Measurements from ENCODE around the gene TSC22D4.

DNA sequence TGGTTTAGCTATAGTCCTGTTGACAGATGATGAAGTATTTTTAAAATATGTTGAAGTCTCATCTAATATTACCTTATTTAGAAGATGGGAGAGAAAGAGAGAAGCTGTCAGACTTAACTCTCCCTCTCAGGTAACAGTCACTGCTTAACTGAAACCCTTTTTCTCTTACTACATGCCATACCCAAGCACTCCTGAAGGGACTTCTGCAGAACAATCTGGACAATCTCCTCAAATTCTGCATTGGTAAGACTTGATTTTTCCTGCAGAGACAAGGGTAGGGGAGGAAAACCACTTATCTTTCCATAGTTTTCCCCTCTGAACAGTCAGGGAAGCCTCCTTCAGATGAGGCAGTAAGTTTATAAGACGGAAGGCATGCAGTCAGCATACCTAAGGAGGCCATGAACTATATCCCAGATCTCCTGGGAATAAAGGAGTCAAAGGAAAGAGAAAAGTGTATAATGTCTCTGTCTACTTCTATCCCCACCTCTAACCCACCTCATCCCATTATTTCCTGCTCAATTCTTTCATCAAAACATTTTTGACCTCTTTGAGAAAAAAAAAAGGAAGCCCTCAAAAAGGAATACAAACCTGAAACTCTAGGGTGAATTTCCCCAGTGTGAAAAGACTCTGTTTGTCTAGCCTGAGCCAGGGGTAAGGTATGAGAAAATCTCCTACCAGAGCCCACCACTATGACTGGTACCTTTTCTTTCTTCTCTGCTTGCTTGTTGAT lies 59.9 kb downstream of the TSC22D4 start:
- TF ChIP-seq EZH2 (IDR thresholded peaks at IDR 0.05; ENCODE audit: insufficient read depth, poor library complexity, severe bottlenecking) (no peak), EZH2phosphoT487 (IDR thresholded peaks at IDR 0.05; ENCODE audit: insufficient read depth, low read depth) (no peak)

Data from GM23248 (cell line).